ENCODE results near the gene LIX1.
"Not testable (repeated sequence)": the region's sequence is repeated elsewhere in the genome, so short reads cannot be mapped to it uniquely, and the experiment has no call there.

LIX1 gene

DNA sequence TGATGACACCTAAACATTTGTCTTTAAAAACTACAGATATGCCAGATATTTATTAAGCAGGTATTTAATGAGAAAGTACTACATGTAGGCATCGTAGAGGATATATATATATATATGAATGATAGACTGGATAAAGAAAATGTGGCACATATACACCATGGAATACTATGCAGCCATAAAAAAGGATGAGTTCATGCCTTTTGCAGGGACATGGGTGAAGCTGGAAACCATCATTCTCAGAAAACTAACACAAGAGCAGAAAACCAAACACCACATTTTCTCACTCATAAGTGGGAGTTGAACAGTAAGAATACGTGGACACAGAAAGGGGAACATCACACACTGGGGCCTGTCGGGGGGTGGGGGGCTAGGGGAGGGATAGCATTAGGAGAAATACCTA lies 37.0 kb upstream of the LIX1 start:
- H2BK5ac ChIP-seq (ENCODE audit: low read depth, low read length, poor library complexity, severe bottlenecking); H3K27ac ChIP-seq (ENCODE audit: low read length, poor library complexity, severe bottlenecking); H2AK5ac ChIP-seq (ENCODE audit: low read length, severe bottlenecking); H3K4me3 ChIP-seq (ENCODE audit: insufficient read depth in 1 of 2, low read depth in 1 of 2, low read length in 2 of 2); DNase-seq; H2BK12ac ChIP-seq (ENCODE audit: low read length in 2 of 2); H3K4ac ChIP-seq (ENCODE audit: low read depth in 1 of 2, low read length in 2 of 2); H2AFZ ChIP-seq (ENCODE audit: low read depth, low read length); H2BK120ac ChIP-seq (ENCODE audit: low read depth, low read length); H3K4me2 ChIP-seq (ENCODE audit: low read length, poor library complexity, severe bottlenecking); H3K9ac ChIP-seq (ENCODE audit: low read length); H3K9me3 ChIP-seq (ENCODE audit: control insufficient read depth, low read length); H2BK15ac ChIP-seq (ENCODE audit: low read depth, poor library complexity, severe bottlenecking); H3K4me1 ChIP-seq (ENCODE audit: control insufficient read depth, insufficient read depth, low read depth, low read length); H3K27me3 ChIP-seq (ENCODE audit: control insufficient read depth in 1 of 2, insufficient read depth in 1 of 2, low read length in 2 of 2); H3K23ac ChIP-seq (ENCODE audit: low read length in 2 of 2); H3K14ac ChIP-seq (ENCODE audit: low read length in 2 of 2); H4K91ac ChIP-seq (ENCODE audit: low read length); H3K18ac ChIP-seq (ENCODE audit: low read depth in 1 of 2, low read length in 2 of 2); H4K8ac ChIP-seq (ENCODE audit: low read length): not testable (repeated sequence)
- WGBS, result 83% methylated on average over 1 of the region's 3 CpGs
- Histone ChIP-seq H3K79me1 (replicated peaks; ENCODE audit: low read length, poor library complexity, severe bottlenecking) (peaks cover 19% of the 10 kb centered on the region), H3K36me3 (ENCODE audit: control insufficient read depth in 1 of 2, insufficient read depth in 2 of 2, low read depth in 1 of 2, low read length in 2 of 2) (peaks cover 12 to 56% of the 10 kb centered on the region in 2 experiments)

DNA sequence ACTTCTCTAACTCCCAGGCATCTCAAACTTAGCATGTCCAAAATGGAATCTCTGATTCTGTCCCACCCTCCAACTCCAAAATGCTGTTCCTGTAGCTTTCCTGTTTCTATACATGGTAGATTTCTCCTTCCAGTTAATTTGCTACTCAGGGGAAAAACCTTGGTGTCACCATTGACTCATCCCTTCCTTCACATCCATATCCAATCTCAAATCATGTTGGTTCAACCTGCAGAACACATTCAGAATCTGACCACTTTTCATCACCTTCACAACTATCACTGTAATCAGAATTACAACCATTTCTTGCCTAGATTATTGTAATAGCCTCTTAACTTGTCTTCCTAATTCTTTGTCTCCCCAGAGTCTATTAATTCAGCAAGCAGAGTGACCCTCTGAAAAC lies 29.8 kb upstream of the LIX1 start:
- Histone ChIP-seq H3K9ac (ENCODE audit: low read length) (no peak overlapping the region), H3K14ac (ENCODE audit: low read length in 2 of 2) (no peak overlapping the region), H2BK15ac (ENCODE audit: low read depth, poor library complexity, severe bottlenecking) (no peak overlapping the region), H3K9me3 (ENCODE audit: control insufficient read depth, low read length) (no peaks in the 10 kb centered on the region), H3K4me1 (ENCODE audit: control insufficient read depth, insufficient read depth, low read depth, low read length) (no peaks in the 10 kb centered on the region), H3K79me1 (replicated peaks; ENCODE audit: low read length, poor library complexity, severe bottlenecking) (peaks cover 7% of the 10 kb centered on the region), H2BK5ac (ENCODE audit: low read depth, low read length, poor library complexity, severe bottlenecking) (no peak overlapping the region), H3K4me3 (ENCODE audit: insufficient read depth in 1 of 2, low read depth in 1 of 2, low read length in 2 of 2) (no peak overlapping the region), H3K27me3 (ENCODE audit: control insufficient read depth in 1 of 2, insufficient read depth in 1 of 2, low read length in 2 of 2) (no peaks in the 10 kb centered on the region), H3K18ac (ENCODE audit: low read depth in 1 of 2, low read length in 2 of 2) (no peak overlapping the region), H2BK12ac (ENCODE audit: low read length in 2 of 2) (no peak overlapping the region), H4K8ac (ENCODE audit: low read length) (no peak overlapping the region), H4K91ac (ENCODE audit: low read length) (no peak overlapping the region), H3K4ac (ENCODE audit: low read depth in 1 of 2, low read length in 2 of 2) (no peak overlapping the region), H3K27ac (ENCODE audit: low read length, poor library complexity, severe bottlenecking) (no peak overlapping the region), H2BK120ac (ENCODE audit: low read depth, low read length) (no peak overlapping the region), H3K4me2 (ENCODE audit: low read length, poor library complexity, severe bottlenecking) (no peak overlapping the region), H3K36me3 (ENCODE audit: control insufficient read depth in 1 of 2, insufficient read depth in 2 of 2, low read depth in 1 of 2, low read length in 2 of 2) (peaks cover 12 to 98% of the 10 kb centered on the region in 2 experiments), H3K23ac (ENCODE audit: low read length in 2 of 2) (no peak overlapping the region), H2AK5ac (ENCODE audit: low read length, severe bottlenecking) (no peak overlapping the region), H2AFZ (ENCODE audit: low read depth, low read length) (no peak overlapping the region)
- no peak for DNase-seq

DNA sequence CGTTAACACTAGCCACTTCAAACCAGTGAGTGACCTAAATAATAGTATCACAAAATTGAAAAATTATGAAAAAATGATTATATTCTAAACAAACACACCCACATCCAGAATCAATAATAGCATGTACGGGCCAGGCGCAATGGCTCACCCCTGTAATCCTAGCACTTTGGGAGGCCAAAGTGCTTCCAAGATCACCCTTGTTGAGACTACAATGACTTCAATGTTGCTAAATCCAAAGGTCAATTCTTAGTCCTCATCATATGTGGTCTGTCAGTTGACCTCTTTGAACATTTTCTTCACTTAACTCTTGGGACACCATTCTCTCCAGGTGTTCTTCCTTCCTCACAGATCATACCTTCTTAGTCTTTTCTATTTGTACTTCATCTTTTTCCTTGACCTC lies 29.3 kb upstream of the LIX1 start:
- no peak overlapping the region for H3K4me2 ChIP-seq (ENCODE audit: low read length, poor library complexity, severe bottlenecking)

DNA sequence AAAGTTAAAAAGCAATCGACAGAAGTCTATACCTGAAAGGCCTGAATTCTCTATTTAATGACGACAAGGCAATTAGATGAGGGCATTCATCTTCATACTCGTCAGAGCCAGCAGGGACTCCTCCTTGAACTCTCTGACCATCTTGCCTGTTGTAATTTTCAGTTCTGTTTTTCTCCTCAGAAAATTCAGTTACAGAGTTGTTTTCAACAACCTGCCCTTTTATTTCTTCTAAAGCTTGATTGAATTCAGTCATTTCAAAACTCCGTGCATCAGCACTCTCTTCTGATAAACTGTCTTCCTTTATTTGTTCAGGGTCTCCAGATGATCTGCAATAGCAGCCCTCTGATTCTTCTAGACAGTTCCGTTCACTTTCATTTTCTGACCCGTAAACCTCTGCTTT lies 25.0 kb upstream of the LIX1 start:
- Histone ChIP-seq H2AFZ (ENCODE audit: low read depth, low read length) (no peak overlapping the region), H3K23ac (ENCODE audit: low read length in 2 of 2) (no peak overlapping the region), H3K18ac (ENCODE audit: low read depth in 1 of 2, low read length in 2 of 2) (no peak overlapping the region), H3K9me3 (ENCODE audit: control insufficient read depth, low read length) (no peaks in the 10 kb centered on the region), H3K27me3 (ENCODE audit: control insufficient read depth in 1 of 2, insufficient read depth in 1 of 2, low read length in 2 of 2) (no peaks in the 10 kb centered on the region), H3K79me1 (replicated peaks; ENCODE audit: low read length, poor library complexity, severe bottlenecking) (peaks cover 3% of the 10 kb centered on the region), H3K4me3 (ENCODE audit: insufficient read depth in 1 of 2, low read depth in 1 of 2, low read length in 2 of 2) (no peak overlapping the region), H3K9ac (ENCODE audit: low read length) (peak overlapping the region; percentile 39), H2AK5ac (ENCODE audit: low read length, severe bottlenecking) (no peak overlapping the region), H2BK12ac (ENCODE audit: low read length in 2 of 2) (no peak overlapping the region), H3K4me2 (ENCODE audit: low read length, poor library complexity, severe bottlenecking) (no peak overlapping the region), H3K4ac (ENCODE audit: low read depth in 1 of 2, low read length in 2 of 2) (no peak overlapping the region), H4K91ac (ENCODE audit: low read length) (no peak overlapping the region), H2BK15ac (ENCODE audit: low read depth, poor library complexity, severe bottlenecking) (no peak overlapping the region), H3K27ac (ENCODE audit: low read length, poor library complexity, severe bottlenecking) (no peak overlapping the region), H2BK5ac (ENCODE audit: low read depth, low read length, poor library complexity, severe bottlenecking) (no peak overlapping the region), H2BK120ac (ENCODE audit: low read depth, low read length) (no peak overlapping the region), H3K14ac (ENCODE audit: low read length in 2 of 2) (no peak overlapping the region), H4K8ac (ENCODE audit: low read length) (no peak overlapping the region), H3K4me1 (ENCODE audit: control insufficient read depth, insufficient read depth, low read depth, low read length) (no peaks in the 10 kb centered on the region), H3K36me3 (ENCODE audit: control insufficient read depth in 1 of 2, insufficient read depth in 2 of 2, low read depth in 1 of 2, low read length in 2 of 2) (peaks cover 12 to 86% of the 10 kb centered on the region in 2 experiments)
- WGBS, result 72% methylated on average over 6 of the region's 6 CpGs
- DNase-seq, result no peak

More for the DNA sequence above, 29.3 kb upstream of the LIX1 start:
- Histone ChIP-seq H3K27ac (ENCODE audit: low read length, poor library complexity, severe bottlenecking) (no peak overlapping the region), H2BK120ac (ENCODE audit: low read depth, low read length) (no peak overlapping the region), H2BK5ac (ENCODE audit: low read depth, low read length, poor library complexity, severe bottlenecking) (no peak overlapping the region), H3K27me3 (ENCODE audit: control insufficient read depth in 1 of 2, insufficient read depth in 1 of 2, low read length in 2 of 2) (no peaks in the 10 kb centered on the region), H3K4me1 (ENCODE audit: control insufficient read depth, insufficient read depth, low read depth, low read length) (no peaks in the 10 kb centered on the region), H3K79me1 (replicated peaks; ENCODE audit: low read length, poor library complexity, severe bottlenecking) (peaks cover 7% of the 10 kb centered on the region), H2BK15ac (ENCODE audit: low read depth, poor library complexity, severe bottlenecking) (no peak overlapping the region), H3K4me3 (ENCODE audit: insufficient read depth in 1 of 2, low read depth in 1 of 2, low read length in 2 of 2) (no peak overlapping the region), H3K18ac (ENCODE audit: low read depth in 1 of 2, low read length in 2 of 2) (no peak overlapping the region), H3K4ac (ENCODE audit: low read depth in 1 of 2, low read length in 2 of 2) (no peak overlapping the region), H3K14ac (ENCODE audit: low read length in 2 of 2) (no peak overlapping the region), H3K36me3 (ENCODE audit: control insufficient read depth in 1 of 2, insufficient read depth in 2 of 2, low read depth in 1 of 2, low read length in 2 of 2) (peaks cover 15 to 95% of the 10 kb centered on the region in 2 experiments), H4K8ac (ENCODE audit: low read length) (no peak overlapping the region), H3K9me3 (ENCODE audit: control insufficient read depth, low read length) (no peaks in the 10 kb centered on the region), H3K23ac (ENCODE audit: low read length in 2 of 2) (no peak overlapping the region), H2BK12ac (ENCODE audit: low read length in 2 of 2) (no peak overlapping the region), H3K9ac (ENCODE audit: low read length) (no peak overlapping the region), H4K91ac (ENCODE audit: low read length) (no peak overlapping the region), H2AK5ac (ENCODE audit: low read length, severe bottlenecking) (no peak overlapping the region), H2AFZ (ENCODE audit: low read depth, low read length) (no peak overlapping the region)
- no peak for DNase-seq
- 100% methylated on average over 2 of the region's 3 CpGs for WGBS
